HepG2 (cell line): Measurements from ENCODE around the gene C1QTNF12. TPM values are rescaled to one million over a fixed set of nuclear protein-coding genes. Genes with fewer than 3 reads are reported as not detected.

Experiments used
- ATAC-seq: fragments of 200-7000 bp; cut with Tn5 transposase; 3 replicates; pipeline ENCODE4 v1.9.1; 2020; ENCODE audit warnings: mild to moderate bottlenecking, moderate library complexity
- BruUV-seq: library from RNA; stranded (reverse); fragments of 400-500 nt; replicated peaks from 2 replicates; lab custom pipeline; 2021; lab: Mats Ljungman, UMichigan
- CTCF ChIA-PET: fragments of 300-600 bp; formaldehyde crosslinking; extraction: SDS; loops from one replicate; lab custom pipeline; 2021; ENCODE audit warnings: low total read pairs, inconsistent platforms, low intra/inter-chr PET ratio; lab: Yijun Ruan, JAX
- POLR2A ChIA-PET: fragments of 350-600 bp; sonication (Branson Sonifier 250); formaldehyde crosslinking; loops from one replicate; lab custom pipeline; 2020; ENCODE audit warnings: antibody characterized with exemption, inconsistent platforms; lab: Yijun Ruan, JAX
- DNase-seq: peaks from one replicate; pipeline ENCODE4 v3.0.0-alpha.2; 2015; ENCODE audit warnings: low spot score
- FAIRE-seq: peaks from 3 replicates; lab custom pipeline; 2011; peaks lifted over from hg19 to GRCh38; lab: Jason Lieb, UNC
- H2AFZ ChIP-seq: one replicate; pipeline ENCODE4 v1.6.1; 2011; ENCODE audit warnings: low read length, inconsistent platforms
- H3K27ac ChIP-seq: fragments of 300-600 bp; 3 replicates; pipeline ENCODE4 v1.8.0; 2011; ENCODE audit warnings: mixed run types, mild to moderate bottlenecking, mixed read lengths, low read length, inconsistent platforms; ENCODE audit not compliant: insufficient read depth; ENCODE audit errors: extremely low read length
- H3K27me3 ChIP-seq, 2 experiments: fragments of 200-600 bp in 1 of 2; 2 replicates in 1 of 2; 3 replicates in 1 of 2; pipeline versions ENCODE4 v1.6.0 to v1.8.0; 2011; ENCODE audit warnings: low read length in 2 of 2, mild to moderate bottlenecking in 2 of 2, moderate library complexity in 2 of 2, inconsistent platforms in 1 of 2; ENCODE audit not compliant: insufficient read depth in 2 of 2, control insufficient read depth in 1 of 2
- H3K36me3 ChIP-seq, 2 experiments: fragments of 200-600 bp in 1 of 2; replicated peaks in 1 of 2; 2 replicates in 1 of 2; 3 replicates in 1 of 2; pipeline versions ENCODE4 v1.5.1 to v1.8.0; 2011; ENCODE audit warnings: low read length in 2 of 2, inconsistent platforms in 1 of 2; ENCODE audit not compliant: insufficient read depth in 2 of 2, control insufficient read depth in 1 of 2
- H3K4me1 ChIP-seq: 2 replicates; pipeline ENCODE4 v1.5.1; 2012; ENCODE audit warnings: low read length, inconsistent platforms; ENCODE audit not compliant: insufficient read depth
- H3K4me2 ChIP-seq: 2 replicates; pipeline ENCODE4 v1.6.0; 2011; ENCODE audit warnings: low read depth, low read length, inconsistent platforms
- H3K4me3 ChIP-seq, 3 experiments: fragments of 200-600 bp in 1 of 3; sonication (generic), shearing (Covaris generic) in 1 of 3; replicated peaks in 1 of 3; 2 replicates each; pipeline ENCODE4 v1.5.1; 2011 to 2016; ENCODE audit warnings: low read length in 3 of 3, inconsistent platforms in 2 of 3, low read depth in 2 of 3, mild to moderate bottlenecking in 2 of 3, control low read depth in 1 of 3, mixed read lengths in 1 of 3; ENCODE audit not compliant: insufficient read depth in 1 of 3
- H3K79me2 ChIP-seq: one replicate; pipeline ENCODE4 v1.6.1; 2011; ENCODE audit warnings: low read length, inconsistent platforms; ENCODE audit not compliant: insufficient read depth
- H3K9ac ChIP-seq: 2 replicates; pipeline ENCODE4 v1.6.0; 2011; ENCODE audit warnings: mild to moderate bottlenecking, low read depth, low read length, inconsistent platforms; ENCODE audit not compliant: insufficient read depth
- H3K9me3 ChIP-seq: 2 replicates; pipeline ENCODE4 v1.5.1; 2012; ENCODE audit warnings: mild to moderate bottlenecking, low read length
- H4K20me1 ChIP-seq: 2 replicates; pipeline ENCODE4 v1.6.0; 2011; ENCODE audit warnings: inconsistent platforms, mild to moderate bottlenecking, low read length, moderate library complexity; ENCODE audit not compliant: insufficient read depth
- NR0B2 ChIP-seq: sonication (generic); formaldehyde crosslinking; IDR thresholded peaks from 2 replicates; pipeline ENCODE4 v1.4.0; 2020; ENCODE audit warnings: mild to moderate bottlenecking, missing genetic modification reagents
- NR2F6 ChIP-seq, 2 experiments: IDR thresholded peaks; 2 replicates each; pipeline ENCODE4 v1.6.1; 2016; ENCODE audit warnings: antibody characterized with exemption in 1 of 2, mild to moderate bottlenecking in 1 of 2
- PRDM10 ChIP-seq: sonication (generic); formaldehyde crosslinking; IDR thresholded peaks from 2 replicates; pipeline ENCODE4 v1.4.0; 2020; ENCODE audit warnings: low read depth, missing genetic modification reagents
- REXO4 ChIP-seq: sonication (generic); formaldehyde crosslinking; IDR thresholded peaks from 2 replicates; pipeline ENCODE4 v1.8.0; 2022; ENCODE audit warnings: missing genetic modification reagents, mild to moderate bottlenecking, borderline replicate concordance
- SOX5 ChIP-seq: IDR thresholded peaks from 2 replicates; pipeline ENCODE4 v1.6.1; 2016; ENCODE audit warnings: borderline replicate concordance
- TRIM22 ChIP-seq: fragments of 450-650 bp; IDR thresholded peaks from 2 replicates; pipeline ENCODE4 v1.6.1; 2017
- ZNF562 ChIP-seq: sonication (generic); formaldehyde crosslinking; IDR thresholded peaks from 2 replicates; pipeline ENCODE4 v1.8.0; 2022; ENCODE audit warnings: missing genetic modification reagents, borderline replicate concordance
- ZNF790 ChIP-seq: sonication (generic); formaldehyde crosslinking; IDR thresholded peaks from 2 replicates; pipeline ENCODE4 v1.8.0; 2022; ENCODE audit warnings: missing genetic modification reagents, mild to moderate bottlenecking, borderline replicate concordance
- WGBS: methylation state at CpG from one replicate; pipeline ENCODE4 v1.1.6; 2017; ENCODE audit warnings: low lambda C conversion rate; 5-methylcytosine and 5-hydroxymethylcytosine counted together
- in situ Hi-C: cut with HindIII; loops from 2 replicates; pipeline ENCODE4 v1.10.0; 2017; ENCODE audit warnings: low pct_unique_long_range_greater_than_20kb; ENCODE audit not compliant: extremely low pct_ligation_motif_present
- intact Hi-C: fragments of 100-400 bp; cut with micrococcal nuclease; formaldehyde crosslinking; loops from one replicate; pipeline ENCODE4 v1.10.0; 2022; ENCODE audit not compliant: unreplicated experiment
- polyA plus RNA-seq, 8 experiments: library from polyadenylated mRNA; depleted of rRNA in 3 of 8; stranded (reverse) in 7 of 8; unstranded in 1 of 8; fragments of >200 nt; fragmentation: Illumina TruSeq in 4 of 8; extraction: Trizol in 4 of 8; gene quantifications; 2 replicates each; pipeline versions ENCODE4 v1.2.1 to v1.2.3, GENCODE V29; 2011 to 2016; ENCODE audit warnings: low read depth in 4 of 8, missing spikeins in 1 of 8, mixed read lengths in 1 of 8; ENCODE audit not compliant: insufficient read depth in 1 of 8
- total RNA-seq, 5 experiments: library from RNA; depleted of rRNA; stranded (reverse); fragments of >200 nt; fragmentation: Illumina TruSeq; extraction: Trizol; gene quantifications; 2 replicates each; pipeline ENCODE4 v1.2.3, GENCODE V29; 2016; ENCODE audit warnings: low read depth in 1 of 5

The C1QTNF12 gene
- total and polyA plus RNA-seq, 2 of the 13 experiments (the other 11 are each of a cell fraction or from before 2014, with no cell fraction given) = 0.18 to 0.64 TPM

GRCh38 chr1:1199141-1199960 lies 47.2 kb downstream of the C1QTNF12 start (continued):
- TF ChIP-seq PRDM10 (CRISPR knock-in tag) (peak; percentile 95), NR2F6 (IDR thresholded peaks at IDR 0.05) (0 out of 2 replicates have a peak, but pooled peaks have one; percentile 19), NR2F6 (CRISPR knock-in tag; IDR thresholded peaks at IDR 0.05) (no peak), SOX5 (peak; percentile 35)
- TF ChIP-seq, all 625 proteins: peak for 13

- peak; percentile 47 for ATAC-seq
- Histone ChIP-seq H3K36me3 (no peaks in the 10 kb centered on the region), H3K9ac (no peak overlapping the region), H3K4me2 (no peak overlapping the region), H2AFZ (no peak overlapping the region), H3K27ac (no peak overlapping the region), H3K9me3 (peaks cover 11% of the 10 kb centered on the region), H3K79me2 (no peaks in the 10 kb centered on the region), H4K20me1 (no peaks in the 10 kb centered on the region), H3K4me3 (no peak overlapping the region; a peak in 1 of 6 replicates), H3K27me3 (peaks cover 16 to 41% of the 10 kb centered on the region in 2 experiments; a peak in 4 of 5 replicates)
- FAIRE-seq = no peak
- intact Hi-C loops = no loop called here
- BruUV-seq = no TSS peak
- POLR2A ChIA-PET = interaction anchor here (1.0 kb wide), 1 partner anchor 34 kb away, joined by 3 read pairs; no protein-coding TSS in a partner anchor
- WGBS = 13% methylated on average over 3 of the region's 23 CpGs
- TF ChIP-seq REXO4 (CRISPR knock-in tag) (no peak), ZNF562 (CRISPR knock-in tag) (no peak), TRIM22 (no peak), NR0B2 (CRISPR knock-in tag) (no peak), ZNF790 (CRISPR knock-in tag) (no peak)
- TF ChIP-seq, all 625 proteins: peak for 0
- CTCF ChIA-PET = no interaction called here
- peaks cover 22% of the 10 kb centered on the region for H3K4me1 ChIP-seq
- in situ Hi-C loops = no loop called here
- DNase-seq = no peak
Observed at GRCh38 chr1:1198423-1199140, 47.9 kb downstream of the C1QTNF12 start.
